ENCODE data around the gene SPEG. TPM values are rescaled to one million over a fixed set of nuclear protein-coding genes. Genes with fewer than 3 reads are reported as not detected.

Gene SPEG
- total RNA-seq, 2 donors from 2014 or later: 82.2 to 90.8 TPM

GRCh38 chr2:219448099-219448775 is 13.6 kb downstream of the SPEG start:
- H3K27ac ChIP-seq: peak overlapping the region; percentile 84 to 89
- no peak for DNase-seq (ENCODE audit: low spot score)

GRCh38 chr2:219448776-219449341 is 14.2 kb downstream of the SPEG start:
- H3K36me3 ChIP-seq: peaks cover 13% of the 10 kb centered on the region
- H3K27ac ChIP-seq: peak overlapping the region; percentile 16 to 89
- peaks cover 0 to 79% of the 10 kb centered on the region in 2 donors for H3K4me1 ChIP-seq
- no peak overlapping the region for H3K4me3 ChIP-seq
- no peaks in the 10 kb centered on the region for H3K27me3 ChIP-seq
- TF ChIP-seq CTCF (IDR thresholded peaks at IDR 0.05): no peak
- DNase-seq (ENCODE audit: low spot score): no peak
- H3K9me3 ChIP-seq: no peaks in the 10 kb centered on the region

More at GRCh38 chr2:219448099-219448775, 13.6 kb downstream of the SPEG start:
- Histone ChIP-seq H3K36me3 (peaks cover 13% of the 10 kb centered on the region), H3K9me3 (no peaks in the 10 kb centered on the region), H3K4me3 (no peak overlapping the region), H3K27me3 (no peaks in the 10 kb centered on the region), H3K4me1 (peaks cover 0 to 79% of the 10 kb centered on the region in 2 donors)
- no peak for TF ChIP-seq CTCF (IDR thresholded peaks at IDR 0.05)

DNA sequence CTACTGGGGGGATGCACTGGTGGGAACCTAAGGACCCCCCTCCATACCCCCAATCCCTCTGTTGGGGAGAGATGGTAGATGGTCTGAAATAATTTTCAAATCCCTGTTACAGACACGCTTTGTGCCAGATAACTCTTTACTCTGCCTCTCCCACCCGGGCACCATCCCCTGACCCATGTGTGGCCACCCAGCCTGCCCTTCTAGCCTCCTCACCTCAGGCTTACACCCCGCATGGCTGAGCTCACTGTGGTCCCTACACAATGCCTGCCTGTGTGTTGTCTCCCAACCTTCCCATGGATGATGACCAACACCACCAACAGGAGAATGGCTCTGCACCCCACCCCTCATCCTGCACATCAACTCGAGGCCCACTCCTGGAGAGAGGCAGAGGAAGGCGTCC is 15.0 kb downstream of the SPEG start:
- Histone ChIP-seq H3K27me3 (no peaks in the 10 kb centered on the region), H3K9me3 (no peaks in the 10 kb centered on the region), H3K4me3 (no peak overlapping the region), H3K36me3 (peaks cover 13% of the 10 kb centered on the region), H3K4me1 (peaks cover 0 to 79% of the 10 kb centered on the region in 2 donors), H3K27ac (peak overlapping the region in 1 of 2 donors; percentile 29)
- no peak for DNase-seq (ENCODE audit: low spot score)
- no peak for TF ChIP-seq CTCF (IDR thresholded peaks at IDR 0.05)

GRCh38 chr2:219451661-219452360 is 17.2 kb downstream of the SPEG start:
- no peaks in the 10 kb centered on the region for H3K27me3 ChIP-seq
- H3K9me3 ChIP-seq: no peaks in the 10 kb centered on the region
- peaks cover 0 to 58% of the 10 kb centered on the region in 2 donors for H3K4me1 ChIP-seq
- peak overlapping the region; percentile 89 to 96 for H3K27ac ChIP-seq
- no peak overlapping the region for H3K4me3 ChIP-seq
- H3K36me3 ChIP-seq: peaks cover 13% of the 10 kb centered on the region
- DNase-seq (ENCODE audit: low spot score): peak; percentile 78
- no peak for TF ChIP-seq CTCF (IDR thresholded peaks at IDR 0.05)

DNA sequence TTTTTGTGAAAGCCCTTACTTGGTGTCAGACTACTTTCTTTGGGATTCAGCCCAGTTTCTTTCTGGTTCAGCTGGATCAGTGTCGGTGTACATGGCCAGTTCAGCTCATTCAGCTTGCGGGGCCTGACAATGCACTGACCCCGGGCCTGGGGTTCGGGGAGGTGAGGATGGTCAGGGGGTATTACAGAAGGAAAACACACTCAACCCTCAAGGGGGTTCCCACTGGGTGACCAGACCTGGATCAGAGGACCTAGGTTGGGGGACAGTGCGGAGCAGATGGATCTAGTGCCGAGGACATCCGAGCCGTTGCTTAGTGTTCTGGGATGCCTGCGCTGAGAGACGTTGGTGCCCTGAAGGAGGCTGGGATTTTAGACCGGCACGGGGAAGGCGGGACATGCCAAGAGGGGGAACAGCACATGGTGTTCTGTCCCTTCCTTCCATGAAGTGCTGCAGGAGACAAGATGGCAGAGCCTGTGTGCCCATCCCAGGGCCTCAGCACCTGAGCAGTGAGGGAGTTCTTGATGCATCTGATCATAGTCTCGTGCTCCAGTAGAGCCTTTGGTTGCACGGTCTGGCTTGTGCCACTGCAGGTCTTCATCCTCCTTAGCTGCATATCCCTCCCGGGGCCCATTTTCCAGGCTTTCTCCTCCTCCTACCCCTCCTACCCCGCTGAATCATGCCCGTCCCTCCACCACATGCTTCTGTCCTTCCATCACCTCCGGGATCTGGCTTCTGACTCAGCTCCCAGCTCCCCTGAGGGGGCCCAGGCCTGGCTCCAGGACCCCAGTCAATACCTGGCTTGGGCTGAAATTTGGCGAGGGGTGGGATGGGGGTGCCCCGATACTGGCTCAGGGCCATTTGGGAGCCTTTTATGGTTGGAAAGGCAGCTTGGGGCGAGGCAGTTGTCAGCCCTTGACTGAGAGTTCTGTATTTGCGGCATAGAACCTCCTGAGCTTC is 18.0 kb downstream of the SPEG start:
- H3K4me3 ChIP-seq: no peak overlapping the region
- H3K27me3 ChIP-seq: no peaks in the 10 kb centered on the region
- H3K4me1 ChIP-seq: peaks cover 0 to 55% of the 10 kb centered on the region in 2 donors
- peaks cover 13% of the 10 kb centered on the region for H3K36me3 ChIP-seq
- peak overlapping the region; percentile 89 to 96 for H3K27ac ChIP-seq
- DNase-seq (ENCODE audit: low spot score): peak; percentile 81
- no peaks in the 10 kb centered on the region for H3K9me3 ChIP-seq
- no peak for TF ChIP-seq CTCF (IDR thresholded peaks at IDR 0.05)

Data from right atrium auricular region (tissue), 2 donors.